Heart left ventricle (tissue), 16 donors: ENCODE measurements around the gene ILDR2. TPM values are rescaled to one million over a fixed set of nuclear protein-coding genes. Genes with fewer than 3 reads are reported as not detected.

Experiments used
- ATAC-seq, 4 donors: fragments of 200-7000 bp; cut with Tn5 transposase; one replicate each; pipeline ENCODE4 v1.9.1; 2020 to 2022; ENCODE audit warnings: moderate library complexity in 4 of 4, mild to moderate bottlenecking in 3 of 4, moderate number of reproducible peaks in 1 of 4
- DNase-seq, 5 donors: peaks; one replicate each; pipeline ENCODE4 v3.0.0-alpha.2; 2020
- H3K27ac ChIP-seq, 12 donors: fragments of 200-600 bp; sonication (generic) in 4 of 12; one replicate each; pipeline versions ENCODE4 v1.5.0 to v1.8.0; 2016 to 2022; ENCODE audit warnings: mild to moderate bottlenecking in 2 of 12
- H3K27me3 ChIP-seq, 9 donors: fragments of 200-600 bp; sonication (generic) in 2 of 9; one replicate each; pipeline versions ENCODE4 v1.5.1 to v1.8.0; 2016 to 2022; ENCODE audit warnings: mild to moderate bottlenecking in 3 of 9
- H3K36me3 ChIP-seq, 9 donors: fragments of 200-600 bp; sonication (generic) in 2 of 9; one replicate each; pipeline versions ENCODE4 v1.5.0 to v1.8.0; 2018 to 2022; ENCODE audit warnings: mild to moderate bottlenecking in 2 of 9
- H3K4me1 ChIP-seq, 12 donors: fragments of 200-600 bp; sonication (generic) in 4 of 12; one replicate each; pipeline versions ENCODE4 v1.5.0 to v1.8.0; 2016 to 2022; ENCODE audit warnings: mild to moderate bottlenecking in 3 of 12
- H3K4me3 ChIP-seq, 12 donors: fragments of 200-600 bp; sonication (generic) in 4 of 12; one replicate each; pipeline versions ENCODE4 v1.5.0 to v1.8.0; 2017 to 2022; ENCODE audit warnings: mild to moderate bottlenecking in 9 of 12, moderate library complexity in 4 of 12
- H3K9me3 ChIP-seq, 12 donors: fragments of 200-600 bp; sonication (generic) in 4 of 12; one replicate each; pipeline versions ENCODE4 v1.5.0 to v1.8.0; 2016 to 2022; ENCODE audit warnings: mild to moderate bottlenecking in 1 of 12
- POLR2A ChIP-seq, 2 donors: fragments of 450-650 bp; IDR thresholded peaks; one replicate each; pipeline ENCODE4 v1.6.1; 2017; ENCODE audit warnings: antibody characterized with exemption in 2 of 2, mild to moderate bottlenecking in 2 of 2, moderate library complexity in 2 of 2
- WGBS, 4 donors: extraction: QIAGEN DNeasy Blood & Tissue Kit in 2 of 4; methylation state at CpG; one replicate each; pipeline versions ENCODE4 v1.1.5 to v1.1.7; 2013 to 2018; 5-methylcytosine and 5-hydroxymethylcytosine counted together
- intact Hi-C, 10 donors: fragments of 100-400 bp; cut with DNase I; formaldehyde crosslinking; loops; one replicate each; pipeline versions ENCODE4 v1.11.1 to v1.14.2; 2022
- long read RNA-seq, 3 donors: library from polyadenylated mRNA; unstranded; transcript quantifications; one replicate each; pipeline ENCODE4 v2.0.0, GENCODE V29; 2020 to 2021
- polyA plus RNA-seq, 2 donors: library from polyadenylated mRNA; stranded (reverse); fragments of 200-250 nt; gene quantifications; one replicate each; pipeline ENCODE4 v1.2.3, GENCODE V29; 2013
- total RNA-seq, 9 donors: library from RNA; depleted of rRNA in 2 of 9; stranded (reverse); fragments of >200 nt in 2 of 9; fragmentation: NEBNext Ultra II Directional in 3 of 9; extraction: Animal tissue kit (Norgen Biotek cat#: 25700) in 3 of 9; gene quantifications; one replicate each; pipeline versions ENCODE4 v1.1.0 to v1.2.4, GENCODE V29; 2016 to 2023
- TF ChIP-seq, protein P1 (sequence below), 12 donors: fragments of 200-600 bp; sonication (generic) in 4 of 12; IDR thresholded peaks; one replicate each; pipeline versions ENCODE4 v1.5.0 to v1.8.0; 2018 to 2022; ENCODE audit warnings: antibody characterized with exemption in 12 of 12, mild to moderate bottlenecking in 5 of 12
- donor health status: ischemic (EF 13 %, LVEDD 7.1; RV severe dilation, severe dysfunction).
- donor health status: healthy with polysubstance abuse.
- donor health status: DM: no; HTN: yes; CAD: no.
- donor health status: DM: no; HTN: no; CAD: no.
- donor health status: ischemic (EF 25% LVEDD 6.9; RV normal size, moderate dysfunction).
- donor health status: ischemic (EF 25% LVEDD 5.7; RV mildly dilated, moderate dysfunction).
- donor health status: healthy.
- donor health status: DM: yes; HTN: yes; CAD: no.
- donor health status: ischemic (EF 35%, LVEDD 5.7; RV mildly dilated, moderate dysfunction).
- donor health status: nonischemic (EF 11% LVEDD 7.7; RV severe dilation, severe dysfunction).
- donor health status: DM: yes; HTN: yes; CAD: no.
- donor health status: PGD.
- donor health status: ischemic (EF 29% LVEDD 5.4; RV normal size, mild dysfunction).
- donor health status: nonischemic (EF 23%, LVEDD 6.1; RV moderate dilation, normal function).

ILDR2 gene, protein sequence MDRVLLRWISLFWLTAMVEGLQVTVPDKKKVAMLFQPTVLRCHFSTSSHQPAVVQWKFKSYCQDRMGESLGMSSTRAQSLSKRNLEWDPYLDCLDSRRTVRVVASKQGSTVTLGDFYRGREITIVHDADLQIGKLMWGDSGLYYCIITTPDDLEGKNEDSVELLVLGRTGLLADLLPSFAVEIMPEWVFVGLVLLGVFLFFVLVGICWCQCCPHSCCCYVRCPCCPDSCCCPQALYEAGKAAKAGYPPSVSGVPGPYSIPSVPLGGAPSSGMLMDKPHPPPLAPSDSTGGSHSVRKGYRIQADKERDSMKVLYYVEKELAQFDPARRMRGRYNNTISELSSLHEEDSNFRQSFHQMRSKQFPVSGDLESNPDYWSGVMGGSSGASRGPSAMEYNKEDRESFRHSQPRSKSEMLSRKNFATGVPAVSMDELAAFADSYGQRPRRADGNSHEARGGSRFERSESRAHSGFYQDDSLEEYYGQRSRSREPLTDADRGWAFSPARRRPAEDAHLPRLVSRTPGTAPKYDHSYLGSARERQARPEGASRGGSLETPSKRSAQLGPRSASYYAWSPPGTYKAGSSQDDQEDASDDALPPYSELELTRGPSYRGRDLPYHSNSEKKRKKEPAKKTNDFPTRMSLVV
- total RNA-seq (10 to 100 TPM in 2 of 9 donors, 1 to 10 TPM in 7; 3.2 to 12.4 (median 6.3) TPM), polyA plus RNA-seq (1 to 10 TPM in 1 of 2 donors, under 1 TPM in 1; 0.84 to 3.4 TPM)
- long read RNA-seq, donor 1, partial matches to known transcripts: 0 of 6 reads
- long read RNA-seq, donor 1, other reads (novel, unspliced or antisense): 6 of 6 reads
- long read RNA-seq, donor 2, partial matches to known transcripts: 1 of 7 reads
- long read RNA-seq, donor 2, other reads (novel, unspliced or antisense): 6 of 7 reads
- long read RNA-seq, donor 3, partial matches to known transcripts: 2 of 11 reads
- long read RNA-seq, donor 3, other reads (novel, unspliced or antisense): 9 of 11 reads

DNA sequence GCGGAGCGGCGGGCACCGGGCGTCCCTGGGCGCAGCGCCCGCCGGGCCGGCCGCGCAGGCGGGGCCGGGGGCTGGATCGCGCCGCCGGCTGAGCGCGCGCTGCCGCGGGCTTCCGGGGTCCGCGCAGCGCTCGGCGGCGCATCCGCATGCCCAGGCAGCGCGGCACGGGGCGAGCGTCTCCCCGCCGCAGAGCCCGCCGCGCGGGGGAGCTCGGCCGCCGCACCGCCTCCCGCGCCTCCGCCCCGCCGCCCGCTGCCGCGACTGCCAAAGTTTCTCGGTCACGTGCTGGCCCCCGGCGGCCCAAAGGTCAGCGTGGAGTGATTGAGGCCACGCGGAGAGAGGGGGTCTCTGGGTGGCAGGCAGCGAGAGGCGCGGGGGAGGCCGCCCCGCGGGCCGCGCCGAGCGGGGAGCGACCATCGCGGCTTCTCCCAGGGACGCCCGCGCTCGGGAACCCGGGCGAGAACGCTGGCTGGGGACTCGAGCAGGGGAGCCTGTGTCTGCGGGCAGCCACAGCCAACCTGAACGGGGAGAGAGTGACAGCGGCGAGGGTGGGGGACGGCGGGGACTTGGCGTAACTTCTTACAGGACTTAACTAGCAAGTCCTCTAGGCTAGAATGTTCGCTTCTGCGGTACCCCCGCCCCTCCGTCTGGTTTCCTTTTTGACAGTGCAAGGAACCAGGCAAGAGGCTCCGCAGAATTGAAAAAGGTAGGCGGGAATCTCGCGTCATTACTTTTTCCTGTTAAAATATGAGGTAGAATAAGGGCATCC lies at the start of gene ILDR2:
TSS of gene ILDR2 (minus strand) at position 180 of the 769 bp plus-strand sequence. CDS start 272 bp downstream, outside the sequence.
- peaks cover 0 to 19% (median 2%) of the 10 kb centered on the region in 12 donors for H3K4me1 ChIP-seq
- peaks cover 0 to 51% (median 7%) of the 10 kb centered on the region in 9 donors for H3K27me3 ChIP-seq
- TF ChIP-seq, protein P1, sequence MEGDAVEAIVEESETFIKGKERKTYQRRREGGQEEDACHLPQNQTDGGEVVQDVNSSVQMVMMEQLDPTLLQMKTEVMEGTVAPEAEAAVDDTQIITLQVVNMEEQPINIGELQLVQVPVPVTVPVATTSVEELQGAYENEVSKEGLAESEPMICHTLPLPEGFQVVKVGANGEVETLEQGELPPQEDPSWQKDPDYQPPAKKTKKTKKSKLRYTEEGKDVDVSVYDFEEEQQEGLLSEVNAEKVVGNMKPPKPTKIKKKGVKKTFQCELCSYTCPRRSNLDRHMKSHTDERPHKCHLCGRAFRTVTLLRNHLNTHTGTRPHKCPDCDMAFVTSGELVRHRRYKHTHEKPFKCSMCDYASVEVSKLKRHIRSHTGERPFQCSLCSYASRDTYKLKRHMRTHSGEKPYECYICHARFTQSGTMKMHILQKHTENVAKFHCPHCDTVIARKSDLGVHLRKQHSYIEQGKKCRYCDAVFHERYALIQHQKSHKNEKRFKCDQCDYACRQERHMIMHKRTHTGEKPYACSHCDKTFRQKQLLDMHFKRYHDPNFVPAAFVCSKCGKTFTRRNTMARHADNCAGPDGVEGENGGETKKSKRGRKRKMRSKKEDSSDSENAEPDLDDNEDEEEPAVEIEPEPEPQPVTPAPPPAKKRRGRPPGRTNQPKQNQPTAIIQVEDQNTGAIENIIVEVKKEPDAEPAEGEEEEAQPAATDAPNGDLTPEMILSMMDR (IDR thresholded peaks at IDR 0.05): peak in 3 of 12 donors; percentile 21 to 34 (median 24)
- no peak for TF ChIP-seq POLR2A (IDR thresholded peaks at IDR 0.05)
- peak within 1 kb of the TSS in 11 of 12 donors; percentile 50 to 87 (median 71) for H3K27ac ChIP-seq
- peak; percentile 26 to 91 (median 80) for ATAC-seq
- WGBS, 4 donors: 0 to 1% (median 0%) methylated on average over 23 to 97 of the region's 97 CpGs
- DNase-seq: peak; percentile 45 to 72 (median 58)
- intact Hi-C loops: loop anchor here in 3 of 10 donors (5.0 to 10.0 kb wide), 3 partner anchors 51 to 82 kb away; no protein-coding TSS in a partner anchor
- H3K36me3 ChIP-seq: no peaks in the 10 kb centered on the region
- H3K4me3 ChIP-seq: peak within 1 kb of the TSS; percentile 55 to 90 (median 70)
- H3K9me3 ChIP-seq: no peaks in the 10 kb centered on the region

DNA sequence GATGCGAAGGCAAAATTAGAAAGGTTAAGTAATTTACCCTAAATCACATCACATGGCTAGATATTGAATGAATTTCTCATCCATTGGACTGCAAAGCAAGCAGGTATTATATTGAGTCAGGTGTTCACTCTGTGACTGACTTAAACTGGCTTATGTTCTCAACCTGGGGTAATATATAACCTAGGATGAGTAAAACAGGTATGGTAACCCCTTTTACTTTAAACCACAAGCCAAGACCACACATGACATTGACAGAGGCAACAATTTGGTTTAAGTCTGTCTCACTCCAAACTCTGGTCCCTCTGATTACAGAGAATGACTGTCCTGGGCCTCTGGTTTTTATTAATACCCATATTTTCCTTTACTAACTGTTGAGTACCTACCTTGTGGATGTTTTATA lies 47.0 kb upstream of the ILDR2 start:
- peaks cover 0 to 8% (median 0%) of the 10 kb centered on the region in 9 donors for H3K27me3 ChIP-seq
- intact Hi-C loops: no loop called here
- no peaks in the 10 kb centered on the region for H3K9me3 ChIP-seq
- no peak overlapping the region for H3K4me3 ChIP-seq
- no peak for TF ChIP-seq POLR2A (IDR thresholded peaks at IDR 0.05)
- TF ChIP-seq, protein P1 (IDR thresholded peaks at IDR 0.05): no peak
- DNase-seq: no peak
- H3K4me1 ChIP-seq: no peaks in the 10 kb centered on the region
- WGBS, 4 donors: 84 to 91% (median 88%) methylated on average over 1 of the region's 1 CpG
- no peaks in the 10 kb centered on the region for H3K36me3 ChIP-seq
- ATAC-seq: no peak
- H3K27ac ChIP-seq: no peak overlapping the region

DNA sequence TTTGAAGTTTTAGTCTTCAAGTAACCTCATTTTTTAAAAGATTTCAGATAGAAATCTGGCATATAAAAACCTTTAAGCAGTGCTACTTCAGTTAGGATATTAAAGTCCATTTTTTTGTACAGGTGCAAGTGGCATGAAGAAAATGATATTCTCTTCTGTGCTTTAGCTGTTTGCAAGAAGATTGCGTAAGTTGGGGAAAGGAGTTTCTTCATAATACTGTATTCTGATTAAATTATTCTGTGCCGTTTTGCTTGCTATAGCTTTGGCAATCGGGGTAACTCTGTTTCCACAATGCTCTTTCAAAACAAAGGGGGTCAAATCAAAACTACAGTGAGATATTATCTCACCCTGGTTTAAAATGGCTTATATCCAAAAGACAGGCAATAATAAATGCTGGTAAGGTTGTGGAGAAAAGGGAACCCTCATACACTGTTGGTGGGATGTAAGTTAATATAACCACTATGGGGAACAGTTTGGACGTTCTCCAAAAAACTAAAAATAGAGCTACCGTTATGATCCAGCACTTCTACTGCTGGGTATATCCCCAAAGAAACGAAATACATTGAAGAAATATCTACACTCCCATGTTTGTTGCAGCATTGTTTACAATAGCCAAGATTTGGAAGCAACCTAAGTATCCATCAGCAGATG lies 40.9 kb upstream of the ILDR2 start:
- Histone ChIP-seq H3K9me3 (no peaks in the 10 kb centered on the region), H3K4me3 (no peak overlapping the region), H3K4me1 (no peaks in the 10 kb centered on the region), H3K36me3 (no peaks in the 10 kb centered on the region), H3K27me3 (no peaks in the 10 kb centered on the region), H3K27ac (no peak overlapping the region)
- 48 to 57% (median 53%) methylated on average over 6 of the region's 6 CpGs for WGBS, 4 donors
- intact Hi-C loops: no loop called here
- ATAC-seq (no peak), DNase-seq (no peak)
- TF ChIP-seq, protein P1 (IDR thresholded peaks at IDR 0.05): no peak
- TF ChIP-seq POLR2A (IDR thresholded peaks at IDR 0.05): no peak
